Hepatocyte (in vitro differentiated cells): ENCODE measurements around the gene CLDN34. TPM values are rescaled to one million over a fixed set of nuclear protein-coding genes. Genes with fewer than 3 reads are reported as not detected.
A peak's percentile ranks its signal among the peaks of the same experiment; 100 is the strongest.

Source experiments
- DNase-seq: peaks from one replicate; pipeline ENCODE4 v3.0.0-alpha.2; 2016; ENCODE audit warnings: low spot score
- H2AFZ ChIP-seq: fragments of 200-600 bp; sonication (generic); 2 replicates; pipeline ENCODE4 v1.6.0; 2016; ENCODE audit warnings: antibody characterized with exemption, mild to moderate bottlenecking
- H3K27ac ChIP-seq: fragments of 200-600 bp; sonication (generic); 2 replicates; pipeline ENCODE4 v1.5.1; 2016; ENCODE audit warnings: mild to moderate bottlenecking
- H3K27me3 ChIP-seq: fragments of 200-600 bp; sonication (generic); 2 replicates; pipeline ENCODE4 v1.6.1; 2016
- H3K36me3 ChIP-seq: fragments of 200-600 bp; sonication (generic); replicated peaks from 2 replicates; pipeline ENCODE4 v1.5.1; 2016; ENCODE audit warnings: low read depth; ENCODE audit not compliant: insufficient read depth
- H3K4me1 ChIP-seq: fragments of 200-600 bp; sonication (generic); 2 replicates; pipeline ENCODE4 v1.5.1; 2016; ENCODE audit warnings: mild to moderate bottlenecking, moderate library complexity; ENCODE audit not compliant: insufficient read depth
- H3K4me2 ChIP-seq: fragments of 200-600 bp; sonication (generic); 2 replicates; pipeline ENCODE4 v1.6.0; 2016
- H3K4me3 ChIP-seq: fragments of 200-600 bp; sonication (generic); 2 replicates; pipeline ENCODE4 v1.5.1; 2016; ENCODE audit warnings: mild to moderate bottlenecking
- H3K79me2 ChIP-seq: fragments of 200-600 bp; sonication (generic); 2 replicates; pipeline ENCODE4 v1.6.0; 2017; ENCODE audit warnings: mild to moderate bottlenecking
- H3K9me2 ChIP-seq: fragments of 200-600 bp; sonication (generic); replicated peaks from 2 replicates; pipeline ENCODE4 v1.6.0; 2017; ENCODE audit warnings: mild to moderate bottlenecking; ENCODE audit not compliant: insufficient read depth
- H3K9me3 ChIP-seq: fragments of 200-600 bp; sonication (generic); 2 replicates; pipeline ENCODE4 v1.5.1; 2016; ENCODE audit warnings: low read depth, mild to moderate bottlenecking
- H4K20me1 ChIP-seq: fragments of 200-600 bp; sonication (generic); 2 replicates; pipeline ENCODE4 v1.6.0; 2016; ENCODE audit warnings: mild to moderate bottlenecking; ENCODE audit not compliant: insufficient read depth, poor library complexity, severe bottlenecking
- CTCF ChIP-seq: fragments of 200-600 bp; sonication (generic); IDR thresholded peaks from 2 replicates; pipeline ENCODE4 v1.5.1; 2016; ENCODE audit warnings: antibody characterized with exemption, mild to moderate bottlenecking; ENCODE audit not compliant: poor library complexity
- EZH2 ChIP-seq: fragments of 200-600 bp; sonication (generic); IDR thresholded peaks from 2 replicates; pipeline ENCODE4 v1.6.1; 2016; ENCODE audit warnings: antibody characterized with exemption, mild to moderate bottlenecking, borderline replicate concordance
- EZH2phosphoT487 ChIP-seq: fragments of 200-600 bp; sonication (generic); IDR thresholded peaks from one replicate; pipeline ENCODE4 v1.6.1; 2018; ENCODE audit warnings: antibody characterized with exemption, mild to moderate bottlenecking, low read depth, moderate library complexity; ENCODE audit not compliant: unreplicated experiment, severe bottlenecking
- WGBS: methylation state at CpG from one replicate; pipeline ENCODE4 v1.1.6; 2016; ENCODE audit warnings: low lambda C conversion rate; ENCODE audit errors: missing lambda C conversion rate; 5-methylcytosine and 5-hydroxymethylcytosine counted together
- polyA plus RNA-seq: library from polyadenylated mRNA; unstranded; fragments of >200 nt; fragmentation: Nextera tagmentation; extraction: Ambion mirVana; gene quantifications from 2 replicates; pipeline ENCODE4 v1.2.1, GENCODE V29; 2016
- total RNA-seq: library from RNA; depleted of rRNA; stranded (reverse); fragments of >200 nt; gene quantifications from 2 replicates; pipeline ENCODE4 v1.2.3, GENCODE V29; 2014

Gene CLDN34
- total and polyA plus RNA-seq, 2 experiments from 2014 or later, result not detected

- peaks cover 34% of the 10 kb centered on the region for H3K79me2 ChIP-seq
- 42% methylated on average over 66 of the region's 87 CpGs for WGBS
- no peaks in the 10 kb centered on the region for H3K36me3 ChIP-seq
- H3K9me2 ChIP-seq, result no peaks in the 10 kb centered on the region
- H3K9me3 ChIP-seq, result no peaks in the 10 kb centered on the region
- H3K27me3 ChIP-seq, result no peaks in the 10 kb centered on the region
- no peaks in the 10 kb centered on the region for H4K20me1 ChIP-seq
- peaks cover 9% of the 10 kb centered on the region for H3K4me1 ChIP-seq
- no peak for TF ChIP-seq EZH2
- no peak for TF ChIP-seq CTCF
- TF ChIP-seq EZH2phosphoT487, result no peak
- DNase-seq, result peak; percentile 49
- peak overlapping the region; percentile 45 for H3K4me3 ChIP-seq
- no peak overlapping the region for H2AFZ ChIP-seq
- peak overlapping the region; percentile 88 for H3K27ac ChIP-seq
- peak overlapping the region; percentile 87 for H3K4me2 ChIP-seq
Observed at GRCh38 chrX:10015723-10016518, 48.8 kb downstream of the CLDN34 start.

- TF ChIP-seq CTCF (no peak), EZH2phosphoT487 (no peak), EZH2 (no peak)
- no peaks in the 10 kb centered on the region for H4K20me1 ChIP-seq
- peak overlapping the region; percentile 45 for H3K4me3 ChIP-seq
- H3K9me2 ChIP-seq, result no peaks in the 10 kb centered on the region
- no peaks in the 10 kb centered on the region for H3K9me3 ChIP-seq
- 54% methylated on average over 11 of the region's 11 CpGs for WGBS
- no peaks in the 10 kb centered on the region for H3K27me3 ChIP-seq
- H3K36me3 ChIP-seq, result no peaks in the 10 kb centered on the region
- peaks cover 9% of the 10 kb centered on the region for H3K4me1 ChIP-seq
- peak overlapping the region; percentile 87 for H3K4me2 ChIP-seq
- no peak overlapping the region for H2AFZ ChIP-seq
- DNase-seq, result no peak
- H3K27ac ChIP-seq, result peak overlapping the region; percentile 88
- peaks cover 40% of the 10 kb centered on the region for H3K79me2 ChIP-seq
Observed at GRCh38 chrX:10016519-10017132, 49.5 kb downstream of the CLDN34 start.

GRCh38 chrX:10017872-10018271, 50.7 kb downstream of the CLDN34 start:
- Histone ChIP-seq H3K4me1 (peaks cover 9% of the 10 kb centered on the region), H2AFZ (no peak overlapping the region), H3K9me2 (no peaks in the 10 kb centered on the region), H3K4me2 (peak overlapping the region; percentile 87), H4K20me1 (no peaks in the 10 kb centered on the region), H3K79me2 (peaks cover 43% of the 10 kb centered on the region), H3K9me3 (no peaks in the 10 kb centered on the region), H3K27ac (peak overlapping the region; percentile 88), H3K4me3 (no peak overlapping the region), H3K27me3 (no peaks in the 10 kb centered on the region), H3K36me3 (no peaks in the 10 kb centered on the region)
- DNase-seq, result peak; percentile 56
- TF ChIP-seq EZH2, result no peak
- TF ChIP-seq EZH2phosphoT487, result no peak
- no peak for TF ChIP-seq CTCF
- WGBS, result 42% methylated on average over 8 of the region's 8 CpGs

Other genes starting within 250 kb of the CLDN34 start
- gene GPR143, start 201.5 kb upstream of the CLDN34 start, total RNA-seq, result 3.0 and 3.2 TPM in 2 replicates
- 9.4 and 9.8 TPM in 2 replicates for gene GPR143, start 201.5 kb upstream of the CLDN34 start, polyA plus RNA-seq
- 6.2 and 8.5 TPM in 2 replicates for gene SHROOM2, start 180.9 kb upstream of the CLDN34 start, total RNA-seq
- gene SHROOM2, start 180.9 kb upstream of the CLDN34 start, polyA plus RNA-seq, result 5.6 and 6.9 TPM in 2 replicates
- 3.8 and 5.9 TPM in 2 replicates for gene CLCN4, start 189.6 kb downstream of the CLDN34 start, total RNA-seq
- 1.5 and 2.2 TPM in 2 replicates for gene CLCN4, start 189.6 kb downstream of the CLDN34 start, polyA plus RNA-seq